Mesothelial cell of epicardium (in vitro differentiated cells): ENCODE data around the gene ROPN1B. TPM values are rescaled to one million over a fixed set of nuclear protein-coding genes. Genes with fewer than 3 reads are reported as not detected.

Source experiments
- DNase-seq, 2 experiments: peaks; one replicate each; pipeline ENCODE4 v3.0.0; 2021; ENCODE audit warnings: low spot score in 2 of 2; ENCODE audit not compliant: unreplicated experiment in 2 of 2
- H3K27ac Mint-ChIP-seq: 2 replicates; pipeline ENCODE4 v1.8.0; 2021; ENCODE audit warnings: mixed read lengths
- H3K27me3 Mint-ChIP-seq: 2 replicates; pipeline ENCODE4 v1.8.0; 2021; ENCODE audit warnings: low read depth, mixed read lengths
- H3K36me3 Mint-ChIP-seq: 2 replicates; pipeline ENCODE4 v1.8.0; 2021; ENCODE audit warnings: mixed read lengths
- H3K4me1 Mint-ChIP-seq: 2 replicates; pipeline ENCODE4 v1.8.0; 2021; ENCODE audit warnings: mixed read lengths
- H3K4me3 Mint-ChIP-seq: 2 replicates; pipeline ENCODE4 v1.8.0; 2021; ENCODE audit warnings: mild to moderate bottlenecking, moderate library complexity, mixed read lengths
- H3K9me3 Mint-ChIP-seq: 2 replicates; pipeline ENCODE4 v1.8.0; 2021; ENCODE audit warnings: mixed read lengths
- CTCF ChIP-seq: fragments of 200-600 bp; sonication (generic); IDR thresholded peaks from one replicate; pipeline ENCODE4 v1.5.0; 2021; ENCODE audit warnings: antibody characterized with exemption; ENCODE audit not compliant: unreplicated experiment
- total RNA-seq: library from RNA; stranded (reverse); gene quantifications from 3 replicates; pipeline ENCODE4 v1.2.1, GENCODE V29; 2021

Gene ROPN1B
- total RNA-seq, 1 donor from 2014 or later: not detected

GRCh38 chr3:126031981-126032471 is 63.0 kb downstream of the ROPN1B start:
- TF ChIP-seq CTCF: no peak
- peak in 1 of 2 experiments; percentile 17 for DNase-seq
- Mint-ChIP-seq H3K27ac (no peak overlapping the region), H3K4me1 (no peaks in the 10 kb centered on the region), H3K27me3 (no peaks in the 10 kb centered on the region), H3K9me3 (peaks cover 21% of the 10 kb centered on the region), H3K36me3 (peaks cover 48% of the 10 kb centered on the region), H3K4me3 (no peak overlapping the region)

Other genes starting within 250 kb of the ROPN1B start
- 58.7 to 64.9 TPM (median 62.4 TPM) in 3 replicates for gene SLC41A3, start 114.9 kb downstream of the ROPN1B start, total RNA-seq
- 1.0 to 1.6 TPM (median 1.2 TPM) in 3 replicates for gene ALDH1L1, start 211.4 kb downstream of the ROPN1B start, total RNA-seq